ENCODE data around the gene ALDH1A3. TPM values are rescaled to one million over a fixed set of nuclear protein-coding genes. Genes with fewer than 3 reads are reported as not detected.

ALDH1A3 gene
- total and polyA plus RNA-seq, 2 experiments from 2014 or later: 4.0 to 19.8 TPM

DNA sequence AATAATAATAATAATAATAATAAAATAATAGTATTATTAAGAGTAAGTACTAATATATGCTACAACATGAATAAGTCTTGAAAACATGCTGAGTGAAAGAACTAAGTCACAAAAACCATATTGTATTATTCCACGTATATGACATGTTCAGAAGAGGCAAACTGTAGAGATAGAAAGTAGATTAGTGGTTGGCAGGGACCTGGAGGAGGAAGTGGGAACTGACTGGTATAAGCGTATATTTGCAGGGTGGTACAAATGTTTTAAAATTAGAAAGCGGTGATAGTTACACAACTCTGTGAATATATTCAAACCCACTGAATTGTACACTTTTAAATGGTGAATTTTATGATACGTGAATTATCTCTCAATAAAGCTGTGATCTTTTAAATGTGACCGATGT lies 72.3 kb downstream of the ALDH1A3 start (continued):
- TF ChIP-seq, protein P1, sequence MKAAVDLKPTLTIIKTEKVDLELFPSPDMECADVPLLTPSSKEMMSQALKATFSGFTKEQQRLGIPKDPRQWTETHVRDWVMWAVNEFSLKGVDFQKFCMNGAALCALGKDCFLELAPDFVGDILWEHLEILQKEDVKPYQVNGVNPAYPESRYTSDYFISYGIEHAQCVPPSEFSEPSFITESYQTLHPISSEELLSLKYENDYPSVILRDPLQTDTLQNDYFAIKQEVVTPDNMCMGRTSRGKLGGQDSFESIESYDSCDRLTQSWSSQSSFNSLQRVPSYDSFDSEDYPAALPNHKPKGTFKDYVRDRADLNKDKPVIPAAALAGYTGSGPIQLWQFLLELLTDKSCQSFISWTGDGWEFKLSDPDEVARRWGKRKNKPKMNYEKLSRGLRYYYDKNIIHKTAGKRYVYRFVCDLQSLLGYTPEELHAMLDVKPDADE (IDR thresholded peaks at IDR 0.05): no peak
- TF ChIP-seq CREB1 (CRISPR knock-in tag; IDR thresholded peaks at IDR 0.05; ENCODE audit: low read depth): no peak

DNA sequence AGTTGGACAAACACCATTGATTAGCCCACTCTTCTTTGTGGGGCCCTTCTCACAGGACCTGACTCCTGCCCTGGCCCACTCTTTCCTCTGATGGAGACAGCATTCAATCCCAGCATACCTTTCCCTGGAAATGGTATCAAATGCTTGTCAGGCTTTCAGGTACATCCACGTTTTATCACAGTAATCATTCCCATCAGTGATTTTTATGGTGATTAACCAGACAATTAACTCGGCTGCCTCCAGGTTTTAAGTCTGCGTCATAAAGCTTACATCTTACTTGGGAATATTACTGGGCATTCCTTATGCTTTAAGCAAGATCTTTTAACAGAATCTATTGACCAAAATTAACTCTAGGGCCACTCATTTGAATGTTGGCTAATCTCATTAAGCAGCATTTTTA lies 72.9 kb downstream of the ALDH1A3 start:
- Histone ChIP-seq H3K9me2 (ENCODE audit: insufficient read depth) (no peaks in the 10 kb centered on the region), H3K4me1 (ENCODE audit: insufficient read depth) (no peaks in the 10 kb centered on the region), H3K79me2 (replicated peaks; ENCODE audit: insufficient read depth) (no peaks in the 10 kb centered on the region), H3F3A (replicated peaks; ENCODE audit: low read depth) (no peaks in the 10 kb centered on the region), H4K20me1 (replicated peaks; ENCODE audit: insufficient read depth) (no peaks in the 10 kb centered on the region), H3K27ac (ENCODE audit: low read depth) (no peak overlapping the region), H3K4me2 (no peak overlapping the region), H3K4me3 (no peak overlapping the region), H2AFZ (no peak overlapping the region), H3K27me3 (ENCODE audit: insufficient read depth) (no peaks in the 10 kb centered on the region), H3K36me3 (ENCODE audit: insufficient read depth) (no peaks in the 10 kb centered on the region)
- no peaks in the 10 kb centered on the region for H3K36me3 Mint-ChIP-seq (ENCODE audit: low read depth)
- no peak for TF ChIP-seq ZNF114 (CRISPR knock-in tag; IDR thresholded peaks at IDR 0.05)
- TF ChIP-seq, protein P2, sequence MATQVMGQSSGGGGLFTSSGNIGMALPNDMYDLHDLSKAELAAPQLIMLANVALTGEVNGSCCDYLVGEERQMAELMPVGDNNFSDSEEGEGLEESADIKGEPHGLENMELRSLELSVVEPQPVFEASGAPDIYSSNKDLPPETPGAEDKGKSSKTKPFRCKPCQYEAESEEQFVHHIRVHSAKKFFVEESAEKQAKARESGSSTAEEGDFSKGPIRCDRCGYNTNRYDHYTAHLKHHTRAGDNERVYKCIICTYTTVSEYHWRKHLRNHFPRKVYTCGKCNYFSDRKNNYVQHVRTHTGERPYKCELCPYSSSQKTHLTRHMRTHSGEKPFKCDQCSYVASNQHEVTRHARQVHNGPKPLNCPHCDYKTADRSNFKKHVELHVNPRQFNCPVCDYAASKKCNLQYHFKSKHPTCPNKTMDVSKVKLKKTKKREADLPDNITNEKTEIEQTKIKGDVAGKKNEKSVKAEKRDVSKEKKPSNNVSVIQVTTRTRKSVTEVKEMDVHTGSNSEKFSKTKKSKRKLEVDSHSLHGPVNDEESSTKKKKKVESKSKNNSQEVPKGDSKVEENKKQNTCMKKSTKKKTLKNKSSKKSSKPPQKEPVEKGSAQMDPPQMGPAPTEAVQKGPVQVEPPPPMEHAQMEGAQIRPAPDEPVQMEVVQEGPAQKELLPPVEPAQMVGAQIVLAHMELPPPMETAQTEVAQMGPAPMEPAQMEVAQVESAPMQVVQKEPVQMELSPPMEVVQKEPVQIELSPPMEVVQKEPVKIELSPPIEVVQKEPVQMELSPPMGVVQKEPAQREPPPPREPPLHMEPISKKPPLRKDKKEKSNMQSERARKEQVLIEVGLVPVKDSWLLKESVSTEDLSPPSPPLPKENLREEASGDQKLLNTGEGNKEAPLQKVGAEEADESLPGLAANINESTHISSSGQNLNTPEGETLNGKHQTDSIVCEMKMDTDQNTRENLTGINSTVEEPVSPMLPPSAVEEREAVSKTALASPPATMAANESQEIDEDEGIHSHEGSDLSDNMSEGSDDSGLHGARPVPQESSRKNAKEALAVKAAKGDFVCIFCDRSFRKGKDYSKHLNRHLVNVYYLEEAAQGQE (IDR thresholded peaks at IDR 0.05; ENCODE audit: unreplicated experiment): no peak
- TF ChIP-seq POLR2AphosphoS5 (IDR thresholded peaks at IDR 0.05; ENCODE audit: low read depth): no peak
- TF ChIP-seq, protein P3, sequence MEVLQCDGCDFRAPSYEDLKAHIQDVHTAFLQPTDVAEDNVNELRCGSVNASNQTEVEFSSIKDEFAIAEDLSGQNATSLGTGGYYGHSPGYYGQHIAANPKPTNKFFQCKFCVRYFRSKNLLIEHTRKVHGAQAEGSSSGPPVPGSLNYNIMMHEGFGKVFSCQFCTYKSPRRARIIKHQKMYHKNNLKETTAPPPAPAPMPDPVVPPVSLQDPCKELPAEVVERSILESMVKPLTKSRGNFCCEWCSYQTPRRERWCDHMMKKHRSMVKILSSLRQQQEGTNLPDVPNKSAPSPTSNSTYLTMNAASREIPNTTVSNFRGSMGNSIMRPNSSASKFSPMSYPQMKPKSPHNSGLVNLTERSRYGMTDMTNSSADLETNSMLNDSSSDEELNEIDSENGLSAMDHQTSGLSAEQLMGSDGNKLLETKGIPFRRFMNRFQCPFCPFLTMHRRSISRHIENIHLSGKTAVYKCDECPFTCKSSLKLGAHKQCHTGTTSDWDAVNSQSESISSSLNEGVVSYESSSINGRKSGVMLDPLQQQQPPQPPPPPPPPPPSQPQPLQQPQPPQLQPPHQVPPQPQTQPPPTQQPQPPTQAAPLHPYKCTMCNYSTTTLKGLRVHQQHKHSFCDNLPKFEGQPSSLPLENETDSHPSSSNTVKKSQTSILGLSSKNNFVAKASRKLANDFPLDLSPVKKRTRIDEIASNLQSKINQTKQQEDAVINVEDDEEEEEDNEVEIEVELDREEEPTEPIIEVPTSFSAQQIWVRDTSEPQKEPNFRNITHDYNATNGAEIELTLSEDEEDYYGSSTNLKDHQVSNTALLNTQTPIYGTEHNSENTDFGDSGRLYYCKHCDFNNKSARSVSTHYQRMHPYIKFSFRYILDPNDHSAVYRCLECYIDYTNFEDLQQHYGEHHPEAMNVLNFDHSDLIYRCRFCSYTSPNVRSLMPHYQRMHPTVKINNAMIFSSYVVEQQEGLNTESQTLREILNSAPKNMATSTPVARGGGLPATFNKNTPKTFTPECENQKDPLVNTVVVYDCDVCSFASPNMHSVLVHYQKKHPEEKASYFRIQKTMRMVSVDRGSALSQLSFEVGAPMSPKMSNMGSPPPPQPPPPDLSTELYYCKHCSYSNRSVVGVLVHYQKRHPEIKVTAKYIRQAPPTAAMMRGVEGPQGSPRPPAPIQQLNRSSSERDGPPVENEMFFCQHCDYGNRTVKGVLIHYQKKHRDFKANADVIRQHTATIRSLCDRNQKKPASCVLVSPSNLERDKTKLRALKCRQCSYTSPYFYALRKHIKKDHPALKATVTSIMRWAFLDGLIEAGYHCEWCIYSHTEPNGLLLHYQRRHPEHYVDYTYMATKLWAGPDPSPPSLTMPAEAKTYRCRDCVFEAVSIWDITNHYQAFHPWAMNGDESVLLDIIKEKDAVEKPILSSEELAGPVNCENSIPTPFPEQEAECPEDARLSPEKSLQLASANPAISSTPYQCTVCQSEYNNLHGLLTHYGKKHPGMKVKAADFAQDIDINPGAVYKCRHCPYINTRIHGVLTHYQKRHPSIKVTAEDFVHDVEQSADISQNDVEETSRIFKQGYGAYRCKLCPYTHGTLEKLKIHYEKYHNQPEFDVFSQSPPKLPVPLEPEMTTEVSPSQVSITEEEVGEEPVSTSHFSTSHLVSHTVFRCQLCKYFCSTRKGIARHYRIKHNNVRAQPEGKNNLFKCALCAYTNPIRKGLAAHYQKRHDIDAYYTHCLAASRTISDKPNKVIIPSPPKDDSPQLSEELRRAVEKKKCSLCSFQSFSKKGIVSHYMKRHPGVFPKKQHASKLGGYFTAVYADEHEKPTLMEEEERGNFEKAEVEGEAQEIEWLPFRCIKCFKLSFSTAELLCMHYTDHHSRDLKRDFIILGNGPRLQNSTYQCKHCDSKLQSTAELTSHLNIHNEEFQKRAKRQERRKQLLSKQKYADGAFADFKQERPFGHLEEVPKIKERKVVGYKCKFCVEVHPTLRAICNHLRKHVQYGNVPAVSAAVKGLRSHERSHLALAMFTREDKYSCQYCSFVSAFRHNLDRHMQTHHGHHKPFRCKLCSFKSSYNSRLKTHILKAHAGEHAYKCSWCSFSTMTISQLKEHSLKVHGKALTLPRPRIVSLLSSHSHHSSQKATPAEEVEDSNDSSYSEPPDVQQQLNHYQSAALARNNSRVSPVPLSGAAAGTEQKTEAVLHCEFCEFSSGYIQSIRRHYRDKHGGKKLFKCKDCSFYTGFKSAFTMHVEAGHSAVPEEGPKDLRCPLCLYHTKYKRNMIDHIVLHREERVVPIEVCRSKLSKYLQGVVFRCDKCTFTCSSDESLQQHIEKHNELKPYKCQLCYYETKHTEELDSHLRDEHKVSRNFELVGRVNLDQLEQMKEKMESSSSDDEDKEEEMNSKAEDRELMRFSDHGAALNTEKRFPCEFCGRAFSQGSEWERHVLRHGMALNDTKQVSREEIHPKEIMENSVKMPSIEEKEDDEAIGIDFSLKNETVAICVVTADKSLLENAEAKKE (CRISPR knock-in tag; IDR thresholded peaks at IDR 0.05): no peak
- no peak for TF ChIP-seq STAT1 (IDR thresholded peaks at IDR 0.05; ENCODE audit: unreplicated experiment)
- TF ChIP-seq EZH2 (IDR thresholded peaks at IDR 0.05; ENCODE audit: low read depth, unreplicated experiment): no peak
- H3K27ac Mint-ChIP-seq: no peak overlapping the region
- ATAC-seq (no peak), DNase-seq (ENCODE audit: low spot score) (no peak)
- no peaks in the 10 kb centered on the region for H3K9me3 Mint-ChIP-seq
- no peak overlapping the region for H3K4me3 Mint-ChIP-seq
- H3K27me3 Mint-ChIP-seq (ENCODE audit: insufficient read depth, low read depth, poor library complexity): peaks cover 2% of the 10 kb centered on the region
- H3K4me1 Mint-ChIP-seq: peaks cover 9% of the 10 kb centered on the region
